Astrocyte of the cerebellum (primary cell): ENCODE results near the gene IGSF9B.

Experiments
- DNase-seq: peaks from one replicate; pipeline ENCODE4 v3.0.0-alpha.2; 2011; ENCODE audit warnings: low read depth
- H3K4me3 ChIP-seq: 2 replicates; pipeline ENCODE4 v1.5.1; 2011; ENCODE audit warnings: mild to moderate bottlenecking, low read depth, low read length, moderate library complexity
- CTCF ChIP-seq: IDR thresholded peaks from 2 replicates; pipeline ENCODE4 v1.5.1; 2012; ENCODE audit warnings: low read length, low read depth, moderate library complexity, mild to moderate bottlenecking; ENCODE audit errors: missing control alignments
- in situ Hi-C: cut with HindIII; loops from 2 replicates; pipeline ENCODE4 v1.10.0; 2017; ENCODE audit warnings: low sequenced_read_pairs

IGSF9B gene

GRCh38 chr11:133889188-133889587 is 67.6 kb downstream of the IGSF9B start:
- no peak for TF ChIP-seq CTCF
- no peak overlapping the region for H3K4me3 ChIP-seq
- in situ Hi-C loops = no loop called here
- no peak for DNase-seq

GRCh38 chr11:133887692-133888332 is 69.0 kb downstream of the IGSF9B start:
- DNase-seq = no peak
- in situ Hi-C loops = no loop called here
- no peak for TF ChIP-seq CTCF
- no peak overlapping the region for H3K4me3 ChIP-seq

GRCh38 chr11:133886029-133886428 is 70.7 kb downstream of the IGSF9B start:
- DNase-seq = no peak
- no peak for TF ChIP-seq CTCF
- H3K4me3 ChIP-seq = no peak overlapping the region
- in situ Hi-C loops = no loop called here

GRCh38 chr11:133872160-133872559 is 84.6 kb downstream of the IGSF9B start:
- in situ Hi-C loops = no loop called here
- no peak for TF ChIP-seq CTCF
- no peak for DNase-seq
- no peak overlapping the region for H3K4me3 ChIP-seq

GRCh38 chr11:133867456-133867855 is 89.3 kb downstream of the IGSF9B start:
- in situ Hi-C loops = no loop called here
- no peak for TF ChIP-seq CTCF
- no peak overlapping the region for H3K4me3 ChIP-seq
- no peak for DNase-seq

- TF ChIP-seq CTCF = no peak
- in situ Hi-C loops = no loop called here
- DNase-seq = no peak
- H3K4me3 ChIP-seq = no peak overlapping the region
These were observed 91.3 kb downstream of the IGSF9B start for GRCh38 chr11:133865466-133865865.

GRCh38 chr11:133864756-133865155 is 92.0 kb downstream of the IGSF9B start:
- TF ChIP-seq CTCF = no peak
- in situ Hi-C loops = no loop called here
- H3K4me3 ChIP-seq = no peak overlapping the region
- no peak for DNase-seq
